ENCODE results near the gene DQX1.
"Not testable (repeated sequence)": the region's sequence is repeated elsewhere in the genome, so short reads cannot be mapped to it uniquely, and the experiment has no call there.

Gene DQX1

GRCh38 chr2:74491648-74492544 is 34.1 kb downstream of the DQX1 start:
- DNase-seq: no peak

- DNase-seq: no peak
These were observed 36.1 kb downstream of the DQX1 start for GRCh38 chr2:74489906-74490305.

GRCh38 chr2:74488643-74489481 is 37.2 kb downstream of the DQX1 start:
- DNase-seq: no peak

GRCh38 chr2:74486141-74486540 is 39.9 kb downstream of the DQX1 start:
- no peak for DNase-seq

- DNase-seq: not testable (repeated sequence)
These were observed 42.3 kb downstream of the DQX1 start for GRCh38 chr2:74483675-74484164.

GRCh38 chr2:74482801-74483674 is 43.0 kb downstream of the DQX1 start, which contains the start of the genes CCDC142 and TTC31:
Gene CCDC142, minus strand, starts transcription at chr2:74482998. Its CDS starts 161 bp downstream, at chr2:74482837.
Gene TTC31, plus strand, starts transcription at chr2:74483081. Its CDS starts 15 bp downstream, at chr2:74483096.
- peak; percentile 93 for DNase-seq

GRCh38 chr2:74481961-74482800 is 43.9 kb downstream of the DQX1 start:
- DNase-seq: peak; percentile 48

GRCh38 chr2:74481431-74481830 is 44.6 kb downstream of the DQX1 start:
- no peak for DNase-seq

- DNase-seq: no peak
These were observed 51.1 kb downstream of the DQX1 start for GRCh38 chr2:74474899-74475298.

- no peak for DNase-seq
These were observed 51.5 kb downstream of the DQX1 start for GRCh38 chr2:74474481-74474880.

- DNase-seq: no peak
These were observed 53.1 kb downstream of the DQX1 start for GRCh38 chr2:74472945-74473258.

- DNase-seq: peak; percentile 97
These were observed 53.7 kb downstream of the DQX1 start, which contains the start of gene MRPL53 for GRCh38 chr2:74472086-74472944. Gene MRPL53, minus strand, starts transcription at chr2:74472680. Its CDS starts 20 bp downstream, at chr2:74472660.

- DNase-seq: no peak
These were observed 54.5 kb downstream of the DQX1 start for GRCh38 chr2:74471332-74472065.

- not testable (repeated sequence) for DNase-seq
These were observed 55.3 kb downstream of the DQX1 start for GRCh38 chr2:74470742-74471141.

Data from activated gamma-delta T cell treated with Interleukin-2 at 50 U/mL for 16 hours (primary cell).